K562 (cell line): ENCODE data around the gene SMNDC1. TPM values are rescaled to one million over a fixed set of nuclear protein-coding genes. Genes with fewer than 3 reads are reported as not detected.

Experiments used
- CCNT2 ChIP-seq: IDR thresholded peaks from 2 replicates; pipeline ENCODE4 v1.6.1; 2011; ENCODE audit warnings: borderline replicate concordance, low read depth, mild to moderate bottlenecking, moderate library complexity, mixed read lengths, low read length; ENCODE audit not compliant: insufficient read length; ENCODE audit errors: extremely low read depth
- KLF6 ChIP-seq: fragments of 250-450 bp; sonication (Bioruptor Pico); IDR thresholded peaks from 2 replicates; pipeline ENCODE4 v1.4.0; 2020; ENCODE audit warnings: mild to moderate bottlenecking, moderate library complexity, borderline replicate concordance
- MGA ChIP-seq: fragments of 450-650 bp; IDR thresholded peaks from 2 replicates; pipeline ENCODE4 v1.6.1; 2016; ENCODE audit warnings: mild to moderate bottlenecking, moderate library complexity
- MTA2 ChIP-seq: fragments of 450-650 bp; IDR thresholded peaks from 2 replicates; pipeline ENCODE4 v1.6.1; 2016; ENCODE audit warnings: low read depth
- NUFIP1 ChIP-seq: fragments of 450-650 bp; IDR thresholded peaks from 2 replicates; pipeline ENCODE4 v1.6.1; 2018; ENCODE audit not compliant: partially characterized antibody
- PYGO2 ChIP-seq: fragments of 450-650 bp; IDR thresholded peaks from 2 replicates; pipeline ENCODE4 v1.6.1; 2016; ENCODE audit warnings: mild to moderate bottlenecking, missing genetic modification characterization, moderate library complexity, missing compliant biosample characterization
- SFPQ ChIP-seq: fragments of 200-400 bp; formaldehyde crosslinking; IDR thresholded peaks from 2 replicates; pipeline ENCODE4 v1.6.1; 2017; ENCODE audit warnings: mild to moderate bottlenecking, low read depth, low read length, moderate library complexity
- UBTF ChIP-seq, 2 experiments: IDR thresholded peaks; 2 replicates each; pipeline ENCODE4 v1.6.1; 2012; ENCODE audit warnings: improper control_type of control experiment in 2 of 2, low read depth in 2 of 2, low read length in 2 of 2, borderline replicate concordance in 1 of 2
- XRCC4 ChIP-seq: IDR thresholded peaks from one replicate; pipeline ENCODE4 v1.6.1; 2011; ENCODE audit not compliant: insufficient read depth, insufficient read length; ENCODE audit errors: extremely low read depth
- ZFX ChIP-seq: sonication (generic); formaldehyde crosslinking; IDR thresholded peaks from 2 replicates; pipeline ENCODE4 v1.8.0; 2022; ENCODE audit warnings: mild to moderate bottlenecking, missing genetic modification reagents, moderate library complexity
- ZSCAN32 ChIP-seq: fragments of 450-650 bp; formaldehyde crosslinking; IDR thresholded peaks from 2 replicates; pipeline ENCODE4 v1.4.0; 2020; ENCODE audit warnings: mild to moderate bottlenecking, moderate library complexity
- polyA plus RNA-seq, 8 experiments: library from polyadenylated mRNA; depleted of rRNA in 4 of 8; stranded (reverse) in 5 of 8; unstranded in 3 of 8; fragments of >200 nt; fragmentation: Nextera tagmentation in 2 of 8; fragmentation: Illumina TruSeq in 1 of 8; extraction: Ambion mirVana in 2 of 8; extraction: Trizol in 1 of 8; gene quantifications; 2 replicates each; pipeline versions ENCODE4 v1.2.1 to v1.2.3, GENCODE V29; 2011 to 2014; ENCODE audit warnings: inconsistent platforms in 1 of 8, missing spikeins in 1 of 8
- total RNA-seq, 7 experiments: library from RNA; depleted of rRNA in 6 of 7; stranded (reverse); fragments of >200 nt in 6 of 7; fragmentation: Illumina TruSeq in 2 of 7; extraction: Trizol in 2 of 7; gene quantifications; 2 replicates each; pipeline versions ENCODE4 v1.2.1 to v1.2.3, GENCODE V29; 2011 to 2021; ENCODE audit warnings: low replicate concordance in 1 of 7

The SMNDC1 gene
- total and polyA plus RNA-seq, 9 of the 15 experiments (the other 6 are each of a cell fraction or from before 2014, with no cell fraction given): 6.8 to 35.8 (median 12.3) TPM

- TF ChIP-seq XRCC4: no peak
- no peak; the same call in none of the 2 replicates for TF ChIP-seq ZFX
- no peak; a peak in 1 of 4 replicates for TF ChIP-seq UBTF (IDR thresholded peaks at IDR 0.05; ENCODE audit: borderline replicate concordance in 1 of 2, low read depth in 2 of 2, low read length in 2 of 2)
- TF ChIP-seq MGA: no peak
- TF ChIP-seq PYGO2 (tag): no peak
- TF ChIP-seq SFPQ: no peak
- TF ChIP-seq ZSCAN32 (CRISPR knock-in tag): no peak
- no peak for TF ChIP-seq MTA2
- TF ChIP-seq NUFIP1: no peak
- TF ChIP-seq CCNT2: no peak
- TF ChIP-seq KLF6 (CRISPR knock-in tag): no peak
Observed at GRCh38 chr10:110304780-110305421, at the start of gene SMNDC1 (continued).
